Spleen (tissue), 7 donors: ENCODE data around the gene ZGRF1.

Experiments
- CTCF ChIP-seq, 11 experiments: fragments of 200-600 bp in 7 of 11; fragments of 450-650 bp in 4 of 11; sonication (generic) in 4 of 11; IDR thresholded peaks in 8 of 11; conservative IDR thresholded peaks in 3 of 11; 1 replicate in 7 of 11; 2 replicates in 4 of 11; pipeline versions ENCODE4 v1.4.0 to v1.8.0; 2016 to 2021; ENCODE audit warnings: antibody characterized with exemption in 11 of 11, inconsistent platforms in 4 of 11, mild to moderate bottlenecking in 1 of 11
- POLR2A ChIP-seq, 3 donors: fragments of 450-650 bp; IDR thresholded peaks; one replicate each; pipeline ENCODE4 v1.5.1; 2017; ENCODE audit warnings: antibody characterized with exemption in 3 of 3, mild to moderate bottlenecking in 1 of 3
- donor health status: DM: no; HTN: no; CAD: no; lungs with moderate emphysema.
- donor health status: DM: no; HTN: no; CAD: no.
- donor health status: DM: no; HTN: no; CAD: no.

DNA sequence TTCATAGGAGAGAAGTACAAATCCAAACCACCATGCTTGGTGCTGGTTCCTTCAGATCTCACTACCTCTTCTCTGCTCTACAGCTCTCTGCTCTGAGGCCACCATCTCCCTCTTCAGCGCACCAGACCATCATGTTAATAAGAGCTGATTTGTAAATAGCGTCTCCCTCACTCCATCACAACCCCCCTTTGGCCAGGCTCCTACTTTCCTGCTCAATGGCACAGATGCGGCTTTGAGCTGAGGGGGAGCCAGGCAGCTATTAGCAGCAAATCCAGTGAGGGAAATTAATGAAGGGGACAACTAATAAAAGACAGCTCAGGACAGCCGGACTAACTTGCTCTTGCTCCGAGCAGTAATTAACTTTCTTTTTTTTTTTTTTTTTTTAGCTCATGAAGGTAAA is 133.8 kb downstream of the ZGRF1 start:
- no peak for TF ChIP-seq CTCF (IDR thresholded peaks at IDR 0.05 in 8 of 11, conservative IDR thresholded peaks at IDR 0.05 in 3 of 11)
- no peak for TF ChIP-seq POLR2A (IDR thresholded peaks at IDR 0.05)
